HepG2 (cell line): ENCODE measurements around the gene ATF6. TPM values are rescaled to one million over a fixed set of nuclear protein-coding genes. Genes with fewer than 3 reads are reported as not detected.

ENCODE experiments used
- ARNTL ChIP-seq: sonication (generic); formaldehyde crosslinking; IDR thresholded peaks from 2 replicates; pipeline ENCODE4 v1.4.0; 2020; ENCODE audit warnings: mild to moderate bottlenecking, missing genetic modification reagents
- CTCF ChIP-seq: sonication (generic); formaldehyde crosslinking; IDR thresholded peaks from 2 replicates; pipeline ENCODE4 v1.5.0; 2020; ENCODE audit warnings: mild to moderate bottlenecking, missing genetic modification reagents, moderate library complexity
- GPN1 ChIP-seq: sonication (generic); formaldehyde crosslinking; IDR thresholded peaks from 2 replicates; pipeline ENCODE4 v1.5.1; 2020; ENCODE audit warnings: missing genetic modification reagents, borderline replicate concordance
- HDAC1 ChIP-seq: sonication (generic); formaldehyde crosslinking; IDR thresholded peaks from 2 replicates; pipeline ENCODE4 v1.5.1; 2020; ENCODE audit warnings: mild to moderate bottlenecking, missing genetic modification reagents
- HOXA9 ChIP-seq: sonication (generic); formaldehyde crosslinking; IDR thresholded peaks from 2 replicates; pipeline ENCODE4 v1.8.1; 2022; ENCODE audit warnings: missing genetic modification reagents, mild to moderate bottlenecking, moderate library complexity, borderline replicate concordance
- MED1 ChIP-seq: sonication (generic); formaldehyde crosslinking; IDR thresholded peaks from 2 replicates; pipeline ENCODE4 v1.4.0; 2020; ENCODE audit warnings: missing genetic modification reagents
- MXD4 ChIP-seq: IDR thresholded peaks from 2 replicates; pipeline ENCODE4 v1.6.1; 2016; ENCODE audit warnings: mild to moderate bottlenecking, missing biosample characterization, missing genetic modification reagents
- PHF20 ChIP-seq: sonication (generic); formaldehyde crosslinking; IDR thresholded peaks from 2 replicates; pipeline ENCODE4 v1.5.0; 2020; ENCODE audit warnings: mild to moderate bottlenecking, missing genetic modification reagents
- REXO4 ChIP-seq: sonication (generic); formaldehyde crosslinking; IDR thresholded peaks from 2 replicates; pipeline ENCODE4 v1.8.0; 2022; ENCODE audit warnings: missing genetic modification reagents, mild to moderate bottlenecking, borderline replicate concordance
- SMAD9 ChIP-seq: sonication (generic); formaldehyde crosslinking; IDR thresholded peaks from 2 replicates; pipeline ENCODE4 v1.5.1; 2020; ENCODE audit warnings: mild to moderate bottlenecking, missing genetic modification reagents
- SNAPC2 ChIP-seq: sonication (generic); formaldehyde crosslinking; IDR thresholded peaks from 2 replicates; pipeline ENCODE4 v1.8.1; 2022; ENCODE audit warnings: mild to moderate bottlenecking, missing genetic modification reagents
- TARDBP ChIP-seq: sonication (generic); formaldehyde crosslinking; IDR thresholded peaks from 2 replicates; pipeline ENCODE4 v1.8.0; 2022; ENCODE audit warnings: mild to moderate bottlenecking, missing genetic modification reagents
- TRIM24 ChIP-seq: sonication (generic); formaldehyde crosslinking; IDR thresholded peaks from 2 replicates; pipeline ENCODE4 v1.8.0; 2022; ENCODE audit warnings: mild to moderate bottlenecking, missing genetic modification reagents
- ZBTB14 ChIP-seq: sonication (generic); formaldehyde crosslinking; IDR thresholded peaks from 2 replicates; pipeline ENCODE4 v1.4.0; 2020; ENCODE audit warnings: missing genetic modification reagents
- ZBTB4 ChIP-seq: sonication (generic); formaldehyde crosslinking; IDR thresholded peaks from 2 replicates; pipeline ENCODE4 v1.4.0; 2020; ENCODE audit warnings: missing genetic modification reagents, mild to moderate bottlenecking, borderline replicate concordance
- ZNF10 ChIP-seq: sonication (generic); formaldehyde crosslinking; IDR thresholded peaks from 2 replicates; pipeline ENCODE4 v1.4.0; 2020; ENCODE audit warnings: mild to moderate bottlenecking, low read depth, missing genetic modification reagents, borderline replicate concordance
- ZNF101 ChIP-seq: sonication (generic); formaldehyde crosslinking; IDR thresholded peaks from 2 replicates; pipeline ENCODE4 v1.4.0; 2020; ENCODE audit warnings: mild to moderate bottlenecking, low read depth, missing genetic modification reagents, borderline replicate concordance
- ZNF124 ChIP-seq: sonication (generic); formaldehyde crosslinking; IDR thresholded peaks from 2 replicates; pipeline ENCODE4 v1.4.0; 2020; ENCODE audit warnings: missing genetic modification reagents
- ZNF235 ChIP-seq: sonication (generic); formaldehyde crosslinking; IDR thresholded peaks from 2 replicates; pipeline ENCODE4 v1.8.1; 2023; ENCODE audit warnings: mild to moderate bottlenecking, missing genetic modification reagents, borderline replicate concordance
- ZNF33A ChIP-seq: sonication (generic); formaldehyde crosslinking; IDR thresholded peaks from 2 replicates; pipeline ENCODE4 v1.5.1; 2020; ENCODE audit warnings: missing genetic modification reagents, mild to moderate bottlenecking, moderate library complexity, borderline replicate concordance
- ZNF616 ChIP-seq: sonication (generic); formaldehyde crosslinking; IDR thresholded peaks from 2 replicates; pipeline ENCODE4 v1.5.0; 2020; ENCODE audit warnings: low read depth, mild to moderate bottlenecking, missing genetic modification reagents
- ZNF724P ChIP-seq: sonication (generic); formaldehyde crosslinking; IDR thresholded peaks from 2 replicates; pipeline ENCODE4 v1.8.0; 2022; ENCODE audit warnings: missing genetic modification reagents, borderline replicate concordance
- polyA plus RNA-seq, 8 experiments: library from polyadenylated mRNA; depleted of rRNA in 3 of 8; stranded (reverse) in 7 of 8; unstranded in 1 of 8; fragments of >200 nt; fragmentation: Illumina TruSeq in 4 of 8; extraction: Trizol in 4 of 8; gene quantifications; 2 replicates each; pipeline versions ENCODE4 v1.2.1 to v1.2.3, GENCODE V29; 2011 to 2016; ENCODE audit warnings: low read depth in 4 of 8, missing spikeins in 1 of 8, mixed read lengths in 1 of 8; ENCODE audit not compliant: insufficient read depth in 1 of 8
- total RNA-seq, 5 experiments: library from RNA; depleted of rRNA; stranded (reverse); fragments of >200 nt; fragmentation: Illumina TruSeq; extraction: Trizol; gene quantifications; 2 replicates each; pipeline ENCODE4 v1.2.3, GENCODE V29; 2016; ENCODE audit warnings: low read depth in 1 of 5

Gene ATF6
- total and polyA plus RNA-seq, 2 of the 13 experiments (the other 11 are each of a cell fraction or from before 2014, with no cell fraction given): 13.2 to 14.5 TPM

- peak; percentile 54; the same call in 1 of the 2 replicates for TF ChIP-seq ZBTB4
- no peak; the same call in 1 of the 2 replicates for TF ChIP-seq ZNF33A (CRISPR knock-in tag)
- TF ChIP-seq ZNF124 (CRISPR knock-in tag): no peak
- peak; percentile 73 for TF ChIP-seq MED1 (CRISPR knock-in tag)
- TF ChIP-seq ZNF616 (CRISPR knock-in tag): no peak
- peak; percentile 33; the same call in 1 of the 2 replicates for TF ChIP-seq MXD4 (CRISPR knock-in tag)
- TF ChIP-seq ZNF235 (CRISPR knock-in tag): no peak
- TF ChIP-seq ZBTB14 (CRISPR knock-in tag): no peak
- TF ChIP-seq TARDBP (CRISPR knock-in tag): peak; percentile 75; the same call in 1 of the 2 replicates
- peak; percentile 93 for TF ChIP-seq HDAC1 (CRISPR knock-in tag)
- no peak for TF ChIP-seq REXO4
- TF ChIP-seq HOXA9 (CRISPR knock-in tag): no peak
- no peak for TF ChIP-seq CTCF (CRISPR knock-in tag)
- TF ChIP-seq ZNF724P (CRISPR knock-in tag): no peak
- no peak for TF ChIP-seq ZNF10 (CRISPR knock-in tag)
- TF ChIP-seq ZNF101 (CRISPR knock-in tag): no peak
- TF ChIP-seq ARNTL (CRISPR knock-in tag): peak; percentile 51; the same call in 1 of the 2 replicates
- TF ChIP-seq GPN1 (CRISPR knock-in tag): no peak
- peak; percentile 90 for TF ChIP-seq PHF20
- no peak for TF ChIP-seq SMAD9 (CRISPR knock-in tag)
- no peak for TF ChIP-seq TRIM24 (CRISPR knock-in tag)
- TF ChIP-seq SNAPC2: no peak
These were observed at the start of gene ATF6 (continued) for GRCh38 chr1:161766102-161766981.
